GM19238 (cell line): ENCODE measurements around the gene MAPKAPK3.
"Not testable (repeated sequence)": the region's sequence is repeated elsewhere in the genome, so short reads cannot be mapped to it uniquely, and the experiment has no call there.

ENCODE experiments used
- DNase-seq: peaks from one replicate; pipeline ENCODE4 v3.0.0; 2011; ENCODE audit warnings: low spot score; ENCODE audit not compliant: insufficient read length

Gene MAPKAPK3

GRCh38 chr3:50655009-50655830 lies 38.3 kb downstream of the MAPKAPK3 start:
- DNase-seq = no peak

- DNase-seq = no peak
These were observed 39.7 kb downstream of the MAPKAPK3 start for GRCh38 chr3:50656417-50657195.

- no peak for DNase-seq
These were observed 40.5 kb downstream of the MAPKAPK3 start for GRCh38 chr3:50657407-50657806.

GRCh38 chr3:50657816-50658215 lies 40.9 kb downstream of the MAPKAPK3 start:
- DNase-seq = no peak

GRCh38 chr3:50658416-50658815 lies 41.5 kb downstream of the MAPKAPK3 start:
- DNase-seq = no peak

GRCh38 chr3:50658831-50659230 lies 41.9 kb downstream of the MAPKAPK3 start:
- DNase-seq = no peak

GRCh38 chr3:50660386-50660785 lies 43.4 kb downstream of the MAPKAPK3 start:
- no peak for DNase-seq

GRCh38 chr3:50661321-50661837 lies 44.4 kb downstream of the MAPKAPK3 start:
- DNase-seq = no peak

GRCh38 chr3:50662408-50662807 lies 45.5 kb downstream of the MAPKAPK3 start:
- DNase-seq = no peak

GRCh38 chr3:50665081-50665840 lies 48.3 kb downstream of the MAPKAPK3 start:
- no peak for DNase-seq

- DNase-seq = not testable (repeated sequence)
These were observed 48.8 kb downstream of the MAPKAPK3 start for GRCh38 chr3:50665841-50666115.

- no peak for DNase-seq
These were observed 49.9 kb downstream of the MAPKAPK3 start for GRCh38 chr3:50666837-50667236.

- no peak for DNase-seq
These were observed 54.4 kb downstream of the MAPKAPK3 start for GRCh38 chr3:50671331-50671730.

GRCh38 chr3:50672656-50673055 lies 55.7 kb downstream of the MAPKAPK3 start:
- no peak for DNase-seq

- DNase-seq = no peak
These were observed 57.0 kb downstream of the MAPKAPK3 start for GRCh38 chr3:50673931-50674330.

- peak; percentile 56 for DNase-seq
These were observed 57.6 kb downstream of the MAPKAPK3 start, which contains the start of gene DOCK3 for GRCh38 chr3:50674349-50675178. TSS of gene DOCK3 (plus strand) at chr3:50674927. CDS start at chr3:50675264, 337 bp downstream.

- no peak for DNase-seq
These were observed 58.5 kb downstream of the MAPKAPK3 start for GRCh38 chr3:50675179-50676030.

GRCh38 chr3:50676031-50676705 lies 59.2 kb downstream of the MAPKAPK3 start:
- DNase-seq = no peak

GRCh38 chr3:50687127-50687751 lies 70.3 kb downstream of the MAPKAPK3 start:
- DNase-seq = no peak
